IMR-90 (cell line): ENCODE data around the gene ABCF3. TPM values are rescaled to one million over a fixed set of nuclear protein-coding genes. Genes with fewer than 3 reads are reported as not detected.

Experiments used
- ATAC-seq: fragments of 200-7000 bp; cut with Tn5 transposase; 2 replicates; pipeline ENCODE4 v1.9.1; 2020; ENCODE audit warnings: low read depth, mild to moderate bottlenecking, moderate library complexity
- BruUV-seq: library from RNA; stranded (reverse); fragments of 400-500 nt; replicated peaks from 2 replicates; lab custom pipeline; 2021; lab: Mats Ljungman, UMichigan
- CTCF ChIA-PET: fragments of 300-600 bp; formaldehyde crosslinking; extraction: SDS; loops from one replicate; lab custom pipeline; 2021; ENCODE audit warnings: antibody characterized with exemption; lab: Yijun Ruan, JAX
- POLR2A ChIA-PET: fragments of 300-600 bp; sonication (Branson Sonifier 250); formaldehyde crosslinking; loops from one replicate; lab custom pipeline; 2022; ENCODE audit warnings: antibody characterized with exemption; ENCODE audit not compliant: unreplicated experiment; lab: Charles Lee
- DNase-seq: peaks from one replicate; pipeline ENCODE4 v3.0.0; 2013
- H2AFZ ChIP-seq: replicated peaks from 2 replicates; pipeline ENCODE3; 2013; ENCODE audit warnings: low read length, mild to moderate bottlenecking; ENCODE audit not compliant: poor library complexity
- H2AK5ac ChIP-seq: 2 replicates; pipeline ENCODE4 v1.6.1; 2013; ENCODE audit warnings: low read depth, low read length, inconsistent platforms
- H2AK9ac ChIP-seq: replicated peaks from 2 replicates; pipeline ENCODE3; 2013; ENCODE audit warnings: mild to moderate bottlenecking, low read depth, low read length, moderate library complexity; ENCODE audit not compliant: poor library complexity
- H2BK120ac ChIP-seq: 2 replicates; pipeline ENCODE4 v1.6.1; 2013; ENCODE audit warnings: low read depth, low read length, inconsistent platforms
- H2BK15ac ChIP-seq: 3 replicates; pipeline ENCODE4 v1.6.1; 2013; ENCODE audit warnings: low read depth, low read length, inconsistent platforms
- H2BK20ac ChIP-seq: 2 replicates; pipeline ENCODE4 v1.6.1; 2013; ENCODE audit warnings: low read depth, mild to moderate bottlenecking, inconsistent platforms, low read length, moderate library complexity
- H2BK5ac ChIP-seq: 2 replicates; pipeline ENCODE4 v1.6.1; 2013; ENCODE audit warnings: mild to moderate bottlenecking, low read depth, low read length, inconsistent platforms; ENCODE audit not compliant: poor library complexity, severe bottlenecking
- H3K14ac ChIP-seq: replicated peaks from 2 replicates; pipeline ENCODE4 v1.6.1; 2013; ENCODE audit warnings: low read depth, low read length, inconsistent platforms
- H3K18ac ChIP-seq: 2 replicates; pipeline ENCODE4 v1.6.1; 2013; ENCODE audit warnings: low read depth, low read length, control low read depth
- H3K23ac ChIP-seq: 2 replicates; pipeline ENCODE4 v1.6.1; 2013; ENCODE audit warnings: low read depth, low read length, inconsistent platforms
- H3K27ac ChIP-seq: 2 replicates; pipeline ENCODE4 v1.5.1; 2013; ENCODE audit warnings: mild to moderate bottlenecking, control low read depth, low read length; ENCODE audit not compliant: insufficient read depth
- H3K27me3 ChIP-seq: 2 replicates; pipeline ENCODE4 v1.6.1; 2013; ENCODE audit warnings: low read length; ENCODE audit not compliant: control insufficient read depth, insufficient read depth
- H3K36me3 ChIP-seq: 2 replicates; pipeline ENCODE4 v1.6.1; 2013; ENCODE audit warnings: low read length, mixed read lengths; ENCODE audit not compliant: control insufficient read depth, insufficient read depth
- H3K4ac ChIP-seq: 2 replicates; pipeline ENCODE4 v1.6.1; 2013; ENCODE audit warnings: low read depth, low read length, inconsistent platforms
- H3K4me1 ChIP-seq: 2 replicates; pipeline ENCODE4 v1.6.1; 2013; ENCODE audit warnings: low read length, mixed read lengths; ENCODE audit not compliant: control insufficient read depth, insufficient read depth
- H3K4me2 ChIP-seq: 2 replicates; pipeline ENCODE4 v1.6.1; 2013; ENCODE audit warnings: low read depth, mild to moderate bottlenecking, control low read depth, low read length, moderate library complexity
- H3K4me3 ChIP-seq: 2 replicates; pipeline ENCODE4 v1.5.1; 2013; ENCODE audit warnings: low read depth, mild to moderate bottlenecking, control low read depth, low read length, moderate library complexity; ENCODE audit not compliant: insufficient read depth
- H3K56ac ChIP-seq: 2 replicates; pipeline ENCODE4 v1.6.1; 2013; ENCODE audit warnings: low read length, inconsistent platforms; ENCODE audit not compliant: insufficient read depth; ENCODE audit errors: extremely low read depth
- H3K79me1 ChIP-seq, 2 experiments: 2 replicates each; pipeline ENCODE4 v1.6.1; 2013; ENCODE audit warnings: low read length in 2 of 2, inconsistent platforms in 1 of 2, low read depth in 1 of 2
- H3K9ac ChIP-seq: 2 replicates; pipeline ENCODE4 v1.6.1; 2013; ENCODE audit warnings: low read depth, low read length, control low read depth
- H3K9me1 ChIP-seq: 2 replicates; pipeline ENCODE4 v1.6.1; 2013; ENCODE audit warnings: low read length, inconsistent platforms; ENCODE audit not compliant: insufficient read depth
- H3K9me3 ChIP-seq: 2 replicates; pipeline ENCODE4 v1.6.1; 2013; ENCODE audit warnings: low read length; ENCODE audit not compliant: control insufficient read depth, insufficient read depth
- H4K20me1 ChIP-seq: 2 replicates; pipeline ENCODE4 v1.6.1; 2013; ENCODE audit warnings: low read length, inconsistent platforms; ENCODE audit not compliant: insufficient read depth
- H4K5ac ChIP-seq: 2 replicates; pipeline ENCODE4 v1.6.1; 2013; ENCODE audit warnings: mild to moderate bottlenecking, low read depth, low read length, control low read depth
- H4K8ac ChIP-seq, 2 experiments: 2 replicates each; pipeline ENCODE4 v1.6.1; 2013; ENCODE audit warnings: low read depth in 2 of 2, low read length in 2 of 2, control low read depth in 1 of 2, inconsistent platforms in 1 of 2
- H4K91ac ChIP-seq: 2 replicates; pipeline ENCODE4 v1.6.1; 2013; ENCODE audit warnings: low read depth, low read length, inconsistent platforms; ENCODE audit not compliant: insufficient read depth
- BHLHE40 ChIP-seq: fragments of 150-350 bp; IDR thresholded peaks from 2 replicates; pipeline ENCODE4 v1.6.1; 2016; ENCODE audit warnings: mild to moderate bottlenecking, low read depth, low read length
- ELK1 ChIP-seq: fragments of 150-350 bp; IDR thresholded peaks from 2 replicates; pipeline ENCODE4 v1.6.1; 2016; ENCODE audit warnings: low read depth, mild to moderate bottlenecking, low read length, moderate library complexity, borderline replicate concordance
- RCOR1 ChIP-seq: IDR thresholded peaks from 2 replicates; pipeline ENCODE4 v1.6.1; 2012; ENCODE audit warnings: mild to moderate bottlenecking, low read length, improper control_type of control experiment; ENCODE audit not compliant: insufficient replicate concordance
- WGBS, 2 experiments: methylation state at CpG; one replicate each; pipeline versions ENCODE4 v1.1.5 to v1.1.7; 2013; ENCODE audit warnings: missing lambda C conversion rate in 2 of 2; ENCODE audit not compliant: insufficient read length in 1 of 2; ENCODE audit errors: extremely low coverage in 2 of 2; 5-methylcytosine and 5-hydroxymethylcytosine counted together
- dilution Hi-C: fragments of 300-500 bp; cut with HindIII; formaldehyde crosslinking; loops from one replicate; pipeline ENCODE4 v1.14.3; 2018; ENCODE audit warnings: low sequenced_read_pairs; ENCODE audit not compliant: unreplicated experiment
- in situ Hi-C: fragments of 300-500 bp; cut with MboI; formaldehyde crosslinking; loops from 3 replicates; pipeline ENCODE4 v1.14.3; 2019; ENCODE audit warnings: low sequenced_read_pairs, inconsistent platforms, mixed read lengths
- intact Hi-C: fragments of 100-400 bp; cut with micrococcal nuclease; formaldehyde crosslinking; loops from 2 replicates; pipeline ENCODE4 v1.10.0; 2022
- polyA plus RNA-seq, 3 experiments: library from polyadenylated mRNA; depleted of rRNA; stranded (reverse); fragments of >200 nt; gene quantifications; 2 replicates each; pipeline ENCODE4 v1.2.3, GENCODE V29; 2012; ENCODE audit warnings: low replicate concordance in 1 of 3
- total RNA-seq: library from RNA; depleted of rRNA; stranded (reverse); fragments of >200 nt; gene quantifications from 2 replicates; pipeline ENCODE4 v1.2.3, GENCODE V29; 2012

Gene ABCF3
- total and polyA plus RNA-seq, 2 of the 4 experiments (the other 2 are of a cell fraction) = 36.9 to 59.2 TPM

- Histone ChIP-seq H3K9ac (no peak overlapping the region), H3K4me3 (no peak overlapping the region), H2BK15ac (no peak overlapping the region), H3K27ac (no peak overlapping the region), H4K20me1 (no peaks in the 10 kb centered on the region), H3K4ac (no peak overlapping the region), H3K4me1 (no peaks in the 10 kb centered on the region), H2BK5ac (no peak overlapping the region), H3K14ac (no peak overlapping the region), H3K9me3 (no peaks in the 10 kb centered on the region), H3K9me1 (no peaks in the 10 kb centered on the region), H3K56ac (no peak overlapping the region), H3K23ac (no peak overlapping the region), H3K4me2 (no peak overlapping the region), H2BK20ac (no peak overlapping the region), H4K91ac (no peak overlapping the region), H2BK120ac (no peak overlapping the region), H2AK9ac (no peak overlapping the region), H3K27me3 (peaks cover 20% of the 10 kb centered on the region), H3K79me1 (no peaks in the 10 kb centered on the region), H4K8ac (no peak overlapping the region), H3K18ac (no peak overlapping the region), H3K36me3 (no peaks in the 10 kb centered on the region), H2AK5ac (no peak overlapping the region), H2AFZ (no peak overlapping the region), H4K5ac (no peak overlapping the region)
- in situ Hi-C loops = no loop called here
- POLR2A ChIA-PET = no interaction called here
- CTCF ChIA-PET = no interaction called here
- DNase-seq = no peak
- dilution Hi-C loops = no loop called here
- 75% methylated on average over 2 of the region's 11 CpGs; no CpG with 5 or more reads in 1 of the 2 experiments for WGBS, 2 experiments
- intact Hi-C loops = no loop called here
- ATAC-seq = no peak
- TF ChIP-seq RCOR1 (no peak), BHLHE40 (no peak), ELK1 (no peak)
- no TSS peak for BruUV-seq
These were observed 23.3 kb downstream of the ABCF3 start for GRCh38 chr3:184209146-184209923.
